Activated CD8-positive, alpha-beta memory T cell treated with anti-CD3 and anti-CD28 coated beads, Interleukin-2, amount 50 U/mL, for 4 hours (primary cell): ENCODE measurements around the gene ATXN7L3.
"Not testable (repeated sequence)": the region's sequence is repeated elsewhere in the genome, so short reads cannot be mapped to it uniquely, and the experiment has no call there.

Experiments
- DNase-seq: peaks from one replicate; pipeline ENCODE4 v3.0.0-alpha.2; 2020

ATXN7L3 gene, protein sequence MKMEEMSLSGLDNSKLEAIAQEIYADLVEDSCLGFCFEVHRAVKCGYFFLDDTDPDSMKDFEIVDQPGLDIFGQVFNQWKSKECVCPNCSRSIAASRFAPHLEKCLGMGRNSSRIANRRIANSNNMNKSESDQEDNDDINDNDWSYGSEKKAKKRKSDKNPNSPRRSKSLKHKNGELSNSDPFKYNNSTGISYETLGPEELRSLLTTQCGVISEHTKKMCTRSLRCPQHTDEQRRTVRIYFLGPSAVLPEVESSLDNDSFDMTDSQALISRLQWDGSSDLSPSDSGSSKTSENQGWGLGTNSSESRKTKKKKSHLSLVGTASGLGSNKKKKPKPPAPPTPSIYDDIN

DNA sequence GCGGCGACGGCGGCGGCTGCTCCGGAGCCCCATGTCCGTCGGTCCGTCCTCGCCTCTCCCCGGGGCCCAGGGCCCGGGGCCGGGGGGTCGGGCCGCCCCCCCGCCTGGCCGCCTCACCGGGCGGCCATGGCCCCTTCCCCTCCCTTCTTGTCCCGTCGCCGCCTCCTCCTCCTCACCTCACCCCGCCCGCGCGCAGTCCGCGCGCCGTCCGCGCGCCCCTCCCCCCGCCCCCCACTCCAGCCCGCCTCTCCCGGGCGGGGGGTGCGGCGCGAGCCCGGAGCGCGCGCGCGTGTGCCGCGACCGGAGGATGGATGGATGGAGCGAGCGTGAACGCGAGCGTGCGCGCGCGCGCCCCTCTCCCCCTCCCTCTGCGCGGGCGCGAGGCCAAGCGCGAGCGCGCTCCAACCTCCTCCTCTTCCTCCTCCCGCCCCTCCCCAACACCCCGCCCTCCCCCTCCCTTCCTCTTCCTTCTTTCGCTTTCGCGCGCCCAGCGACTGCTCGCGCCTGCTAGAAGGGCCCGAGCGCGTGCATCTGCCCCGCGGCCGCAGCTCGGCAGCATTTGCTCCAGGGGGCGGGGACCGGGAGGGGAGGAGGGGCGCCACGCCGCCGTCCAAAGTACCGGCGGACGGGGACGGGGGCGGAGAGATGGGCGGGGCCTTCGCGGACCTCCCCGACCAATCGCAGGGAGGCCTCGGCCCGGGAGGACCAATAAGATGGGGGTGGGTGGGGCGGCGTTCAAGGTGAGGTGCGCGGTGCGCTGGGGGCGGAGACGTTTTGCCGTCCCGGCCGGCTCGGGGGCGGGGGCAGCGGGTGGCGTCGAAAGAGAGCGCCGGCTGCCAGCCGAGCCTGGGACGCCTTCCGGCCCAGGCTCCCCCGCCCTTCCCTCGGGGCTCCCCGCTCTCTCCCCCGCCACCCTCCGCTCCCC is at the start of gene ATXN7L3:
Gene ATXN7L3, minus strand, starts transcription at position 332 of the 925 bp plus-strand sequence. CDS start 1,814 bp downstream, outside the sequence.
- DNase-seq = peak; percentile 99

DNA sequence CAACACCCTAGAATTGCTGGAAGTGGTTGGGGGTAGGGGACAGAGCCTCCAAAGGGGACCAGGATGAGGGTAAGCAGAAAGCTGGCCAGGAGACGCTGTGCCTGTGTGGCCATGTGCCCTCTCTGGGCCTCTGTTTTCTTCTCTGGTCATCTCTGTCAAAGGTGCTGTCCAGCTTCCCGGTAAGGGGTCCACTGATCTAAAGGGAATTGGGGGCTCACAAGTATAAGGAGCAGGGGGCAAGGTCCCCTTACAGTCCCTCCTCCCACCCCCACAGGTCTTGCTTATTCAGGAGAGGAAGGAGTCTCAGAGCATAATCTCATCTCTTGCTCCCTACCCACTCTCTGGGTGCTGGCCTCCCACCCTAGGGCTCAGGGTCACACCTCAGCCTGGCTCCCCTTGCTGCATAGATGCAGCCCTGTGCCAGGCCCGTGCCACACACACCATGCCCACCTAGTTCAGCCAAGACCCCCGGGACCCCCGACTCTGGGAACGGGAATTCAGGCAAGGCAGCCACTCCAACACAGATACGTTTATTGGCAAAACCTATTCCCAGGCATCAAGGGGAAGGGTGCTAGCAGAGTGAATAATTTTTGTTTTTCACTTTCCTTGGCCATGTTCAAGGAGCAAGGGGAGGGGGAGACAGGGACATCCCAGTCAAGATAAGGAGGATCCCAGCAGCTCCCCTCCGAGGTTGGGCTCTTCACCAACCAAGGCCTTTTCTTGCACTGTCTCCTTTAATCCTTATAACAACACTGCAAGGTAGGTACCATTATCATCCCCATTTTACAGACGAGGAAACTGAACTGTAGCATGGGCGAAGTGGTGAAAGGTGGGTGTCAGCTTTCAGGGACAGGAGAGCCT is 48.4 kb upstream of the ATXN7L3 start:
- DNase-seq = no peak

DNA sequence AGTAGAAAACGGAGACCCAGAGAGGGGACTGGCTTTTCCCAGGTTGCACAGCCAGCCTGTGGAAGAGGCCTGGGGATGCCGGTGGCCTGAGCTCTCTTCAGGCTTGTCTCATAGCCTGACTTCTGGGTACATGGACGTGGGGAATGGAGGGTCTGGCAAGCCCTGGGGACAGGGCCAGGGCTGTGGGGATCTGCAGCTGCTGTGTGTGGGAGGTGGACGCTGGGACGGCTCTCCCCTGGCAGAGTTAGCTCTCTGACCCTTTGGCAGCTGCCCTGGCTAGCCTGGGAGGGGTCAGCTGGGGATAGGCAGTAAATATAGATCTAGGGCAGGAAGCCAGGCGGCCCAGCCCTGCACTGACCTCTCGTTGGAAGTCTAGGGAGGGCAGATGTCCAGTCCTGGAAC is 47.8 kb upstream of the ATXN7L3 start:
- DNase-seq = no peak

DNA sequence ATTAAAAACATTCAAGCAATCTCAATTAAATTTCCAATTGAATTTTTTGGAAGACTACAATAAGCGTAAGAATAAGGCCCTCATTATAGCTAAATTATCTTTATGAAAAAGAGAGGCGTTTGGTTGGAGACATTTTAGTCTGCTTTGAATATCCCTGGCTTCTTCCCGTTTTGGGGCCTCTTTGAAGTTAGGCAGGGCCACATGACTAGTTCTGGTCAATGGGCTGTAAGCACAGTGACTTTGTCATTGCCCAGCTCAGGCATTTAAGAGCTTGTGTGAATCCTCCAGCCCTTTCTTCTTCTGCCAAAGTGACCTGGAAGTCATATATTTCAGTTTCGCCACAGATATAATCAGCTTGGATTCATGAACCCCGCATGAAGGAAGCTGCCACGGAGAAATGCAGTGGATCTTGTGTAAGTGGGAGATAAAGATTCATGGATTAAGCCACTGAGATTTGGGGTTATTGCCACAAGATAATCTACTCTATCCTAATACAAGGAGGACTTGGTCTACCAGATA is 41.5 kb upstream of the ATXN7L3 start:
- no peak for DNase-seq

DNA sequence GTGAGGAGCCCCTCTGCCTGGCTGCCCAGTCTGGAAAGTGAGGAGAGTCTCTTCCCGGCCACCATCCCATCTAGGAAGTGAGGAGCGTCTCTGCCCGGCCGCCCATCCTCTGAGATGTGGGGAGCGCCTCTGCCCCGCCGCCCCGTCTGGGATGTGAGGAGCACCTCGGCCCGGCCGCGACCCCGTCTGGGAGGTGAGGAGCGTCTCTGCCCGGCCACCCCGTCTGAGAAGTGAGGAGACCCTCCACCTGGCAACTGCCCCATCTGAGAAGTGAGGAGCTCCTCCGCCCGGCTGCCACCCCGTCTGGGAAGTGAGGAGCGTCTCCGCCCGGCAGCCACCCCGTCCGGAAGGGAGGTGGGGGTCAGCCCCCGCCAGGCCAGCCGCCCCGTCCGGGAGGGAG is 38.2 kb upstream of the ATXN7L3 start:
- DNase-seq = not testable (repeated sequence)

DNA sequence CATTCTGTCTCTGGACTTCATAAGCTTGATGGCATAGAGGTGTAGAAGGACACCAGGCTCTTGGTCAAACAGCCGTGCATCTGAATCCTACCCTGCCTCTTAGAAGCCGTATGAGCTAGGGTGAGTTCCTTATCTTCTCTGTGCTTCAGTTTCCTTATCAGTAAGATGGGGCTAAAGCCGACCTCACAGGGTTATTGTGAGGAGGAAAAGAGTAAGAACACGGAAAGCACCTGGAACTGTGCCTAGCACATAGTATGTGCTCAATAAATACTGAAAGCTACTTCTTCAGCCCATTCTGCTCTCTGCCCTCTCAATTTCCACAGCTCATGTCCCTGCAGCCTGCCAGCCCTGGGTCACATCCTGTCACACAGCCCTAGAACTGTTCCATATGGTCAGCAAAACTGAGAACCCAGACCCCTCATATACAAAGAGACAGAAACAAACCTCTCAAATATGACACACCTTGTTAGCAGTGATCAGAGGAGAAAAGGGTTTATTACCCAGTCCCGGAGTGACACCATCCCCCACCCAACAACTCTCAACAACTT is 36.8 kb upstream of the ATXN7L3 start:
- DNase-seq = no peak

DNA sequence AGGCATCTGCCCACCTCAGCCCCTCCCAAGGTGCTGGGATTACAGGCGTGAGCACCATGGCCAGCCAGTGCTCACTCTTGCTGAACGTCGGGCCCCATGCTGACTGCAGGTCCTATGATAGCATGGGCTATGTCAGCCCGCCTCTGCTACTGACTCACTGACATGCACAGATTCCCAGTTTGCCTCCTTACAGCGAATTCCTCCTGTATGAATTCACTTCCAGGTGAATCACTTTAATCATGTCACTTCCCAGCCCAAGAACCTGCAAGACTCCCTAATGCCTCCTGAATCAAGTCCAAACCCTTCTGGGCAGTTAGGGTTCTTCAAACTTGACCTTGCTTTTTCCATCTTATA is 35.9 kb upstream of the ATXN7L3 start:
- DNase-seq = no peak

DNA sequence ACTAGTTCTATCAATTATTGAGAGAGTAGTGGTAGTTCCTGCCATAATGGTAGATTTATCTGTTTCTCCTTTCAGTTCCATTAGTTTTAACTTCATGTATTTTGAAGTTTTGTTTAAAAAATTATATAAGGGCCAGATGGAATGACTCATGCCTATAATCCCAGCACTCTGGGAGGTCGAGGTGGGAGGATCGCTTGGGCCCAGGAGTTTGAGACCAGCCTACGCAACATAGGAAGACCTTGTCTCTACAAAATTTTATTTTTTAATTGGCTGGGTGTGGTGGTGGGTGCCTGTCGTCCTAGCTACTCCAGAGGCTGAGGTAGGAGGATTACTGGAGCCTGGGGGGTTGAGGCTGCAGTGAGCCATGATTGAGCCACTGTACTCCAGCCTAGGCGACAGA is 33.9 kb upstream of the ATXN7L3 start:
- no peak for DNase-seq

DNA sequence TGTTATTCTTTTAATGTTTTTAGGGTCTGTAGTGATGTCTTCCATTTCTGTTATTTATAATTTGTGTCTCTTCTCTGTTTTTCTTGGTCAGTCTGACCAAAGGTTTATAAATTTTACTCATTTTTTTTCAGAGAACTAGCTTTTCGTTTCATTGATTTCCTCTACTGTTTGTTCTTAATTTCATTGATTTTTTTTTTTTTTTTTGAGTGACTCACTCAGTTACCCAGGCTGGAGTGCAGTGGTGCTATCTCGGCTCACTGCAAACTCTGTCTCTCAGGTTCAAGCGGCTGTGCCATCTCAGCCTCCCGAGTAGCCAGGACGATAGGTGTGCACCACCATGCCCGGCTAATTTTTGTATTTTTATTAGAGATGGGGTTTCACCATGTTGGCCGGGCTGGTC is 32.4 kb upstream of the ATXN7L3 start:
- DNase-seq = no peak

DNA sequence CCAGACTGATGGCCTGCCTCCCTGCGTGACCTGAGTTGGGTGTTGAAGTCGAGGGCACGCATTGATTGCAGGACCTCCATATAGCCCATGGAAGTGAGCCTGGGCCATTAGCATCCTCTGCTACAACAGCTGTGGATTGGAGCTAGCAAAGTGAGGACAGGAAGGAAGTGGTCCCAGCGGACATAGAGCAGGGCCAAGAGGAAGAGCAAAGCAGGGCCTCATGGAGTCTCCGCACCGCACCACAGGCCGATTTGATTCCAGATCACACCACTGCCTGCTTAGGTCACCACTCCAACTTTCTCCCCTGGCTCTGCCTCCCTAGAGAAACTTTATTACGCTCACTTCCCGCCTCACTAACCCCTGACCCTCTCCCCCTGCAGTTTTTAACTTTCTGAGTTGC is 30.5 kb upstream of the ATXN7L3 start:
- no peak for DNase-seq

DNA sequence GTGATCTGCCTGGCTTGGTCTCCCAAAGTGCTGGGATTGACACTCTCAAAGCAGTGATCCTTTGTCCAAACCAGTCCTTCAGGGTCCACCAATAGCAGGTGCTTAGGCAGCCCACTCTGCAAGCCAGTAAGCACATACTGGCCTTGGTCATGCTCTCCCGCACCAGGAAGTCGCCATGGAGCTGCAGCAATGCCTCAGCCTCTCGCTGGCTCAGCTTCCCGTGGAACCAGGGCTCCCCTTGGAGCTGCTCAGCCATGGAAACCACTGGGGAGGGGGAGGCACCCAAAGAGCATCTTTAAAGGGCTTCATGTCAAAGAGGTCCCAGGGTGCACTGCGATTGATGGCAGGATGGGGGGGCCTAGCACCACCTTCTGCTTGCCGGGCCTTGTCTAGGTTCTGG is 29.4 kb upstream of the ATXN7L3 start:
- DNase-seq = no peak

DNA sequence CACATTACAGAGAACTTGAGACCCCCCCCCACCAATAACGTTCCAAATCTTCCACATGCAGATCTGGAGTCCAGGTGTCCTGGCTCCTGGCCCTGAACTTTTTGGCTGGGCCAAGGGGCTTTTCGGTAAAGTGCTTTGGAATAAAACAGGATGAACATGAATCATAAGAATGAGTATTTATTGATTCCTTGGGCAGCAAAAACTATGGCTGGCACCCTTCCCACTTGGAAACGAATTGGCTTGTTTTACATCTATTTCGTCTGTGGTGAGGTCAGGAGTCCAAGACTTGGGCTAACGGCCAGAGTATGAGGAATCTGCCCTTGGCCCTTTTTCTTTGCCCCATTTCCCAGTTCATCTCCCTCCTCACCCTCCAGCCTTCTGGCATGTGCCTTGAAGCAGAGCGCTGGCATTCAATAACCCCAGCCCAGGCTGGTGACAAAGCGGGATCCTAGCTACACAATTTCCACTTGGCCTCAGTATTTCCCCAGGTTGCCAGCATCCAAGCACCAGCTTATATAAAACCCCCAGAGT is 23.9 kb upstream of the ATXN7L3 start:
- DNase-seq = no peak

DNA sequence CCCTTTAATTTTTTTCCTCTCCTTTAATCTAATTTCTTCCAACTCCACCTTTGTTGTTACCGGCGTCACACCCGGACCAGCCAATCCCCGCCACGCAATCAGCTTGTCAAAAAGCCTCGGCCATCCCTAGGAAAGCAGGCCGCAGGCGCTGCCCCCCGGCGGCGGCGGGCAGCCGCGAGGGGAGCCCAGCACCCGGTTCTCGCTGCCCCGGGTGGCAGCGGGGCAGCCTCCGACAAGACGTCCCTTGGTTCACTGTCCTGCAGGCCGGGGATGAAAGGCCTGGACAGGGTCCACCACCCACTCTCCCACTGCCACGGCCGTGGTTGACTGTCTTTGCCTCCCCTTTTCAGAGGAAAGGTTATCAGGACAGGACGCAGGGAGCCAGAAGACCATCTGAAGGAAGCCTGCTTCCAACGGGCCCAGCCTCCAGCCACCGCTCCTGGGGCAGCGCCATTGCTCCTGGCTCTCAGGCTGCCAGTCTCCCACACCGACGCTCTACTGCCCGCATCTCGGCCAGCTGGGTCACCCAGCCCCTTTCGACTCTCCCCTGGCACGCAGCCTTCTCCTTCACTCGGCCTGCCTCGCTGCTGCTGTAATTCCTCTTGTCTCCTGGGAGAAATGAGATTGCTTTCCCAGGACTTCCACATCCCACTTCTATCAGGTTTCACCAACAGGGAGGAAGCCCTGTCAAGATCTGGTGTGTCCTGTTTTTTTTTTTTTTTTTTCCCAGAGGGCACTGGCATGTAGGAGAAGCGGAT is 22.6 kb upstream of the ATXN7L3 start:
- peak; percentile 43 for DNase-seq

DNA sequence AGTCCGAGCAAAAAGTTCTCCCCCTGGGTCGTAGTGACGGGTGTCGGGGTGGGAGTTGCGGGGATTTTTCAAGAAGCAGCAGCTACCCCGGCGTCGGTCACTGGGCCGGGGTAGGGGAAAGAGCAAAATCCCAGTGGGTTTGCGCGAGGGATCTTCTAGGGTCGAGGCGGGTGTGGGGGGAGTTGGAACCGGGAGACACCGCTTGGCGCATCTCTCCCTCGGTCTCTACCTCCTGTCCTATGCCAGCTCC is 22.1 kb upstream of the ATXN7L3 start:
- DNase-seq = no peak

DNA sequence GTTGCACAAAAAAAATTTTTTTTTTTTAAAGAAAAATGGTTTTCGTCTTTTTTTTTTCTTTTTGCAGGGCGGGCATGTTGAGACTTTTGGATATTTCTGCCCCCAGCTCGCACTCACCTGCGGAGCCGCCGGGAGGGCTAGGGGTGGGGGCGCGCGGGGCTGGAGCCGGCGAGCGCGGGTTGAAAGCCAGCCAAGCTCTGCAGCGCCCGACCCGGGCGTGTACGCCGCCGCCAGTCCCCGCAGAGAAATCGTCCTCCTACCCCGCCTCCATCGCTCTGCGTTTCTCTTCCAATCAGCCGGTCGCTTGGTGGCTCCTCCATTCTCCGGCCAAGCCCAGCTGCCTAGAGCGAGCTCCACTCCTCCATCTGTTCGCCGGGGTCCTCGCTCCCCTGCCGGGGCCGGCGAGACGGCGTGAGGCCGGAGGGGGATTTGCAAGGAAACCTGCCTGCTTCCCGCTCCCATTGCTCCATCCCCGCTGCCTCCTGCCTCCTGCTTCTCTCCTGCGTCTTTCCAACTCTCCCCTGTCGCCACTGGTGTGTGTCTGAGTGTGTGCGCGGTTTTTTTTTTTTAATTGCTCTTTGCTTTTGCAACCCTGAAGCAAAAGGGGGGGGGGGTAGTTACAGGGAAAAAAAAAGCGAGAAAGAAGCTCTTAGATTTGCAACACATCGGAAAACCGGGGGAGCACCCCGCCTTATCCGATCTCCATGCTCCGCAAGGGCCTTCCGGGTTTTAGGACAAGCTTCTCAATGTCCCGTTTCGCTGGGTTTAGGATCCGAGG is 21.6 kb upstream of the ATXN7L3 start:
- DNase-seq = peak; percentile 54

DNA sequence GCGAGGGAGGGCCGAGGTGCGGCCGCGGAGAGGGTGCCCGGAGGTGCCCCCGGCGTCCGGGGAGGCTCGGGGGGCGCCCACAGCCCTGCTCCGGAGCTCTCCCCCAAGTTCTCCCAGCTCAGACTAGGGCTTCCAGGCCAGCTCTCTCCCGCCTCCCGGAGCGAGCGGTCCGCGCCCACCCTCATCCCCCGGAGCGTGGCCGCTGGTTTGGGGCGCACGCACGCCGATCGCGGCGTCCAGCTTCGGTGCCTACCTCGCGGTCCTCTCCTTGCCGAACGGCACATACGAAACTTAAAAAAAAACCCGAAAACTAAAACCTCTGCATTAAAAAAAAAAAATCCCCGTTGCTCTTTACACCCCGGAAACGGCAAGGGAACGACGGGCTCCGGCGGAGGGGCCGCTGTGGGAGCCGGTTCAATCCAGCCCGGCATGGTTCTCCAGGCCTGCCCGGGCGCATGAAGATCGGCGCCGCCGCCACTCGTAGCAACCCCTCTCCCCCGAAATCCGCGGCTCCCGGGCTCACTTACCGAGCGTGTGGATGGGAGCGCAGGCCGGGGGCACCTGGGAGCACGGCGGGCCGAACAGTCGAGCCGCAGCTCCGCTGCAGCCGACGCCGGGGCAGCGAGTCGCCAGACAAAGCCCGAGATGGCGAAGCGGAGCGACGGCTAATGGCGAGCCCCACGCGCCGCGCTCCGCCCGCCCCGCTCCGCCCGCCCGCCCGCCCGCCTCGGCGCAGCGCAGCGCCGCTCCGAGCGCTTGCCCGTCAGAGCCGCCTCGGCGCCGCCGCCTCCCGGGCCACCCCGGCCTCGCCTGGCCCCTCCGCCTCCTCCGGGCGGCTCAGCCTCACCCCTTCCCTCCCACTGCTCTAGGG is 20.8 kb upstream of the ATXN7L3 start:
- peak; percentile 58 for DNase-seq

DNA sequence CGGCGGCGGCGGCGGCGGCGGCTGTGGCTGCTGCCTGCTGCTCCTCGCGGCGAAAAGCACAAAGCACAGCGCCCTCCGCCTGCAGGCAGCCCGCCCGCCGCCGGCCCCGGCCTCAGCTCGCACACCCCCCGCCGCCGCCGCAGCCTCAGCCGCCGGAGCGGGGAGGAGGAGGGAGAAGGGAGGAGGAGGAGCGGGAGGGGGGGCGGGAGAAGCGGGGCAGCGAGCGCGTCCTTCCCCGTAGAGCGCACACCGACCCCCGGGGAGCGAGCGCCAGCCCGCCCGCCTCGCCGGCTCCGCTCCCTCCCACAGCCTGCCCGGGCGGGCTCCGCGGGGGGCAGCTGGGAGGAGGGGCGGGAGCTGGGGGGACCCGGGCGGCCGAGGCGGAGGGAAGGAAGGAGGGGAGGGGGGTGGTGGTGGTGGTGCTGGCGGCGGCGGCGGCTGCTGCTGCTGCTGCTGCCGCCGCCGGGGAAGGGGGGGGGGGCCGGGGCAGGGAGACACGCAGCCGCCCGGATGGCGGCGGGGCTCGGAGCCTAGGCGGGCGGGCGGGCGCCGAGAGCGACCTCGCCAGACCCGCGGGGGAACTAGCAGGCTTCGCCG is 20.0 kb upstream of the ATXN7L3 start, which contains the start of gene UBTF:
Gene UBTF, minus strand, starts transcription at position 60 of the 597 bp plus-strand sequence. CDS start 1,446 bp downstream, outside the sequence.
- DNase-seq = peak; percentile 72

DNA sequence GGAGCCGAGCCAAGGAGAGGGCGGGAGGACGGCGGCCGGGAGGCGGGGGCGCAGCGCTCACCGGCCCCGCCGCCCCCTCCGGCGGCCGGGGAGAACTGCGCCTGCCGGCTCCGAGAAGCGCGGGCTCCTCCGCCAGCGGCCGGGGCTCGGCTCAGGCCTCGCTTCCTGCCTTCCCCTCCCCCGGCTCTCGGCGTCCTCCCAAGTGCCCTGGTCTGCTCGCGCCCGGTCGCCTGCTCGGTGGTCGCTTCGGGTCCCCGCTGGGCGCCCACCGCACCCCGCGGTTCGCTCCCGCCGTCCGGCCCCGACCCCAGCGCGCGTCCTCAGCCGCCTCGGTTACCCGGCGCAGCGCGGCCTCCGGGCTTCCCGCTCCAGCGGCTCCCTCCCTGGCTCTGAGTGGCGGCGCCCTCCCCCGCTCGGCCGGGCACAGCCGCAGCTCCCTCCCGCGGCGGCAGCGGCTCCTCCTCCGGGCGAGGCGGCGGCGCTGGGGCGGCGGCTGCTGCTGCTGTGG is 19.5 kb upstream of the ATXN7L3 start:
- DNase-seq = peak; percentile 68
